ENCODE data around the gene KCNK13. TPM values are rescaled to one million over a fixed set of nuclear protein-coding genes. Genes with fewer than 3 reads are reported as not detected.

The KCNK13 gene
- total RNA-seq, 1 experiment from 2014 or later: not detected

- no peak overlapping the region for H3K9ac ChIP-seq (ENCODE audit: low read length)
- H3K4me1 ChIP-seq (ENCODE audit: low read length): no peaks in the 10 kb centered on the region
- H3K4me3 ChIP-seq (ENCODE audit: low read length): no peak overlapping the region
- no peaks in the 10 kb centered on the region for H3K79me2 ChIP-seq (ENCODE audit: low read length)
- no peak overlapping the region for H3K27ac ChIP-seq (ENCODE audit: low read length)
- DNase-seq: no peak
- H3K9me2 ChIP-seq (replicated peaks; ENCODE audit: insufficient read depth, low read length): no peaks in the 10 kb centered on the region
- H3K4me2 ChIP-seq (ENCODE audit: low read depth, low read length, poor library complexity, severe bottlenecking): no peak overlapping the region
- no peaks in the 10 kb centered on the region for H3K27me3 ChIP-seq (ENCODE audit: low read length)
- H4K20me1 ChIP-seq (ENCODE audit: insufficient read depth, low read depth, low read length): no peaks in the 10 kb centered on the region
- H2AFZ ChIP-seq (ENCODE audit: low read length): no peak overlapping the region
- no peaks in the 10 kb centered on the region for H3K36me3 ChIP-seq (ENCODE audit: insufficient read depth, low read length)
- no peaks in the 10 kb centered on the region for H3K9me3 ChIP-seq (ENCODE audit: low read length)
Measured at GRCh38 chr14:90140956-90141316, 79.1 kb downstream of the KCNK13 start.

- H3K4me2 ChIP-seq (ENCODE audit: low read depth, low read length, poor library complexity, severe bottlenecking): no peak overlapping the region
Measured at GRCh38 chr14:90153429-90153828, 91.6 kb downstream of the KCNK13 start.

DNA sequence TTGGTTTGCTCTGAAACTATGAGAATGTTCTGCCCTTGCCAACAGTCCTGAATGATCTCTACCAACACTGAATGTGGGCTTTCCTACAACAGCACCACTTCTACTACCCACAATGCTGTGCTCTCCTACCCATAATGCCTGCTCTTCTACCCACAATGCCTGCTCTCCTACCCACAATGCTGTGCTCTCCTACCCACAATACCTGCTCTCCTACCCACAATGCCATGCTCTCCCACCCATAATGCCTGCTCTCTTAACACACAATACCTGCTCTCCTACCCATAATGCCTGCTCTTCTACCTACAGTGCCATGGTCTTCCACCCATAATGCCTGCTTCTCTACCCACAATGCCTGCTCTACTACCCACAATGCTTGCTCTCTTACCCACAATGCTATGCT is 92.3 kb downstream of the KCNK13 start:
- Histone ChIP-seq H3K27ac (ENCODE audit: low read length) (no peak overlapping the region), H3K27me3 (ENCODE audit: low read length) (no peaks in the 10 kb centered on the region; the same call in 1 of the 2 replicates), H2AFZ (ENCODE audit: low read length) (no peak overlapping the region), H3K9me2 (replicated peaks; ENCODE audit: insufficient read depth, low read length) (no peaks in the 10 kb centered on the region), H3K9ac (ENCODE audit: low read length) (no peak overlapping the region), H3K4me3 (ENCODE audit: low read length) (no peak overlapping the region), H3K4me1 (ENCODE audit: low read length) (no peaks in the 10 kb centered on the region), H3K9me3 (ENCODE audit: low read length) (peaks cover 15% of the 10 kb centered on the region), H3K4me2 (ENCODE audit: low read depth, low read length, poor library complexity, severe bottlenecking) (no peak overlapping the region), H3K79me2 (ENCODE audit: low read length) (no peaks in the 10 kb centered on the region), H4K20me1 (ENCODE audit: insufficient read depth, low read depth, low read length) (no peaks in the 10 kb centered on the region), H3K36me3 (ENCODE audit: insufficient read depth, low read length) (no peaks in the 10 kb centered on the region; the same call in 1 of the 2 replicates)
- no peak for DNase-seq

More at GRCh38 chr14:90153429-90153828, 91.6 kb downstream of the KCNK13 start:
- no peaks in the 10 kb centered on the region for H3K4me1 ChIP-seq (ENCODE audit: low read length)
- no peaks in the 10 kb centered on the region; the same call in 1 of the 2 replicates for H3K36me3 ChIP-seq (ENCODE audit: insufficient read depth, low read length)
- H3K27ac ChIP-seq (ENCODE audit: low read length): no peak overlapping the region
- H4K20me1 ChIP-seq (ENCODE audit: insufficient read depth, low read depth, low read length): no peaks in the 10 kb centered on the region
- H3K9me2 ChIP-seq (replicated peaks; ENCODE audit: insufficient read depth, low read length): no peaks in the 10 kb centered on the region
- H3K79me2 ChIP-seq (ENCODE audit: low read length): no peaks in the 10 kb centered on the region
- H3K4me3 ChIP-seq (ENCODE audit: low read length): no peak overlapping the region
- H3K9ac ChIP-seq (ENCODE audit: low read length): no peak overlapping the region
- no peaks in the 10 kb centered on the region; the same call in 1 of the 2 replicates for H3K27me3 ChIP-seq (ENCODE audit: low read length)
- no peak for DNase-seq
- H2AFZ ChIP-seq (ENCODE audit: low read length): no peak overlapping the region
- peaks cover 15% of the 10 kb centered on the region for H3K9me3 ChIP-seq (ENCODE audit: low read length)

GRCh38 chr14:90159146-90159545 is 97.4 kb downstream of the KCNK13 start:
- Histone ChIP-seq H2AFZ (ENCODE audit: low read length) (no peak overlapping the region), H3K36me3 (ENCODE audit: insufficient read depth, low read length) (no peaks in the 10 kb centered on the region), H3K4me3 (ENCODE audit: low read length) (no peak overlapping the region), H3K9me2 (replicated peaks; ENCODE audit: insufficient read depth, low read length) (no peaks in the 10 kb centered on the region), H3K9me3 (ENCODE audit: low read length) (peaks cover 6% of the 10 kb centered on the region), H3K4me1 (ENCODE audit: low read length) (no peaks in the 10 kb centered on the region), H3K79me2 (ENCODE audit: low read length) (no peaks in the 10 kb centered on the region), H3K9ac (ENCODE audit: low read length) (no peak overlapping the region), H3K27me3 (ENCODE audit: low read length) (no peaks in the 10 kb centered on the region; the same call in 1 of the 2 replicates), H4K20me1 (ENCODE audit: insufficient read depth, low read depth, low read length) (no peaks in the 10 kb centered on the region), H3K27ac (ENCODE audit: low read length) (no peak overlapping the region), H3K4me2 (ENCODE audit: low read depth, low read length, poor library complexity, severe bottlenecking) (no peak overlapping the region)
- no peak for DNase-seq

GRCh38 chr14:90159688-90160087 is 97.9 kb downstream of the KCNK13 start:
- no peaks in the 10 kb centered on the region for H3K9me2 ChIP-seq (replicated peaks; ENCODE audit: insufficient read depth, low read length)
- no peak overlapping the region for H3K4me2 ChIP-seq (ENCODE audit: low read depth, low read length, poor library complexity, severe bottlenecking)
- DNase-seq: no peak
- no peaks in the 10 kb centered on the region for H3K4me1 ChIP-seq (ENCODE audit: low read length)
- H3K27ac ChIP-seq (ENCODE audit: low read length): no peak overlapping the region
- H2AFZ ChIP-seq (ENCODE audit: low read length): no peak overlapping the region
- H3K36me3 ChIP-seq (ENCODE audit: insufficient read depth, low read length): no peaks in the 10 kb centered on the region
- H3K4me3 ChIP-seq (ENCODE audit: low read length): no peak overlapping the region
- H3K9me3 ChIP-seq (ENCODE audit: low read length): peaks cover under 1% of the 10 kb centered on the region; the same call in 1 of the 2 replicates
- H3K27me3 ChIP-seq (ENCODE audit: low read length): no peaks in the 10 kb centered on the region
- H3K9ac ChIP-seq (ENCODE audit: low read length): no peak overlapping the region
- H4K20me1 ChIP-seq (ENCODE audit: insufficient read depth, low read depth, low read length): no peaks in the 10 kb centered on the region
- no peaks in the 10 kb centered on the region for H3K79me2 ChIP-seq (ENCODE audit: low read length)

- Histone ChIP-seq H3K36me3 (ENCODE audit: insufficient read depth, low read length) (no peaks in the 10 kb centered on the region), H3K4me3 (ENCODE audit: low read length) (no peak overlapping the region), H3K27ac (ENCODE audit: low read length) (no peak overlapping the region), H3K79me2 (ENCODE audit: low read length) (no peaks in the 10 kb centered on the region), H3K9me2 (replicated peaks; ENCODE audit: insufficient read depth, low read length) (no peaks in the 10 kb centered on the region), H3K9me3 (ENCODE audit: low read length) (no peaks in the 10 kb centered on the region), H3K9ac (ENCODE audit: low read length) (no peak overlapping the region), H3K27me3 (ENCODE audit: low read length) (no peaks in the 10 kb centered on the region), H4K20me1 (ENCODE audit: insufficient read depth, low read depth, low read length) (no peaks in the 10 kb centered on the region), H3K4me1 (ENCODE audit: low read length) (no peaks in the 10 kb centered on the region), H2AFZ (ENCODE audit: low read length) (no peak overlapping the region), H3K4me2 (ENCODE audit: low read depth, low read length, poor library complexity, severe bottlenecking) (no peak overlapping the region)
- no peak for DNase-seq
Measured at GRCh38 chr14:90161129-90161528, 99.3 kb downstream of the KCNK13 start.

- Histone ChIP-seq H3K4me2 (ENCODE audit: low read depth, low read length, poor library complexity, severe bottlenecking) (no peak overlapping the region), H4K20me1 (ENCODE audit: insufficient read depth, low read depth, low read length) (no peaks in the 10 kb centered on the region), H3K27ac (ENCODE audit: low read length) (no peak overlapping the region), H3K9me2 (replicated peaks; ENCODE audit: insufficient read depth, low read length) (no peaks in the 10 kb centered on the region), H3K9ac (ENCODE audit: low read length) (no peak overlapping the region), H3K4me1 (ENCODE audit: low read length) (no peaks in the 10 kb centered on the region), H3K36me3 (ENCODE audit: insufficient read depth, low read length) (no peaks in the 10 kb centered on the region), H3K27me3 (ENCODE audit: low read length) (no peaks in the 10 kb centered on the region; the same call in 1 of the 2 replicates), H3K79me2 (ENCODE audit: low read length) (no peaks in the 10 kb centered on the region), H3K9me3 (ENCODE audit: low read length) (no peaks in the 10 kb centered on the region), H2AFZ (ENCODE audit: low read length) (no peak overlapping the region), H3K4me3 (ENCODE audit: low read length) (no peak overlapping the region)
- no peak for DNase-seq
Measured at GRCh38 chr14:90168425-90169105, 106.8 kb downstream of the KCNK13 start.

- Histone ChIP-seq H3K9me3 (ENCODE audit: low read length) (no peaks in the 10 kb centered on the region), H4K20me1 (ENCODE audit: insufficient read depth, low read depth, low read length) (no peaks in the 10 kb centered on the region), H3K36me3 (ENCODE audit: insufficient read depth, low read length) (no peaks in the 10 kb centered on the region), H3K9me2 (replicated peaks; ENCODE audit: insufficient read depth, low read length) (no peaks in the 10 kb centered on the region), H3K4me3 (ENCODE audit: low read length) (no peak overlapping the region), H3K27me3 (ENCODE audit: low read length) (no peaks in the 10 kb centered on the region), H3K9ac (ENCODE audit: low read length) (no peak overlapping the region), H2AFZ (ENCODE audit: low read length) (no peak overlapping the region), H3K79me2 (ENCODE audit: low read length) (no peaks in the 10 kb centered on the region), H3K4me2 (ENCODE audit: low read depth, low read length, poor library complexity, severe bottlenecking) (no peak overlapping the region), H3K27ac (ENCODE audit: low read length) (no peak overlapping the region), H3K4me1 (ENCODE audit: low read length) (no peaks in the 10 kb centered on the region)
- DNase-seq: no peak
Measured at GRCh38 chr14:90175631-90176030, 113.8 kb downstream of the KCNK13 start.
